Pancreas (tissue), 10 donors: ENCODE measurements around the gene SMOC2. TPM values are rescaled to one million over a fixed set of nuclear protein-coding genes. Genes with fewer than 3 reads are reported as not detected.

ENCODE experiments used
- ATAC-seq, 4 donors: fragments of 200-7000 bp; cut with Tn5 transposase; one replicate each; pipeline versions ENCODE4 v1.8.0 to v1.9.1; 2020; ENCODE audit warnings: mild to moderate bottlenecking in 4 of 4, moderate library complexity in 4 of 4
- DNase-seq, 6 donors: peaks; one replicate each; pipeline ENCODE4 v3.0.0-alpha.2; 2020
- FAIRE-seq: peaks from 2 replicates; lab custom pipeline; 2012; peaks lifted over from hg19 to GRCh38; lab: Jason Lieb, UNC
- H3K27ac ChIP-seq, 4 donors: fragments of 200-600 bp; sonication (generic); 1 replicate in 3 of 4; 2 replicates in 1 of 4; pipeline versions ENCODE4 v1.5.0 to v1.8.0; 2020
- H3K27me3 ChIP-seq, 4 donors: fragments of 200-600 bp; one replicate each; pipeline ENCODE4 v1.8.0; 2021
- H3K36me3 ChIP-seq, 3 donors: fragments of 200-600 bp; sonication (generic) in 1 of 3; one replicate each; pipeline versions ENCODE4 v1.5.0 to v1.8.0; 2020 to 2021
- H3K4me1 ChIP-seq, 3 donors: fragments of 200-600 bp; one replicate each; pipeline ENCODE4 v1.8.0; 2021
- H3K4me3 ChIP-seq, 4 donors: fragments of 200-600 bp; sonication (generic) in 2 of 4; one replicate each; pipeline versions ENCODE4 v1.5.0 to v1.8.0; 2020 to 2021
- H3K9me3 ChIP-seq, 4 donors: fragments of 200-600 bp; one replicate each; pipeline ENCODE4 v1.8.0; 2021
- CTCF ChIP-seq, 4 donors: fragments of 200-600 bp; sonication (generic) in 3 of 4; IDR thresholded peaks; one replicate each; pipeline versions ENCODE4 v1.5.0 to v1.8.0; 2021; ENCODE audit warnings: antibody characterized with exemption in 4 of 4
- WGBS, 2 donors: extraction: QIAGEN DNeasy Blood & Tissue Kit; methylation state at CpG; one replicate each; pipeline ENCODE4 v1.1.7; 2013; 5-methylcytosine and 5-hydroxymethylcytosine counted together
- intact Hi-C, 3 donors: fragments of 100-400 bp; cut with DNase I; formaldehyde crosslinking; loops; one replicate each; pipeline versions ENCODE4 v1.11.1 to v1.14.2; 2022
- polyA plus RNA-seq, 2 donors: library from polyadenylated mRNA; stranded (reverse); fragments of 200-250 nt; gene quantifications; one replicate each; pipeline ENCODE4 v1.2.3, GENCODE V29; 2013
- total RNA-seq, 6 donors: library from RNA; stranded (reverse); fragmentation: NEBNext Ultra II Directional in 4 of 6; extraction: Animal tissue kit (Norgen Biotek cat#: 25700) in 4 of 6; gene quantifications; one replicate each; pipeline versions ENCODE4 v1.2.1 to v1.2.4, GENCODE V29; 2021 to 2023
- donor health status: healthy with polysubstance abuse.
- donor health status: DM: no; HTN: no; CAD: no; lungs with moderate emphysema.
- donor health status: DM: no; HTN: no; CAD: no.
- donor health status: control.
- donor health status: control.
- donor health status: Bipolar disorder and iron deficiency.
- donor health status: DM: yes; HTN: yes; CAD: no.
- donor health status: DM: no; HTN: no; CAD: no.
- donor health status: DM: no; HTN: no; CAD: no.
- donor health status: DM: yes; HTN: yes; CAD: no.

SMOC2 gene
- total and polyA plus RNA-seq, 8 donors = 2.5 to 18.4 (median 6.5) TPM

- intact Hi-C loops = no loop called here
- Histone ChIP-seq H3K27me3 (no peaks in the 10 kb centered on the region), H3K9me3 (no peaks in the 10 kb centered on the region), H3K4me3 (no peak overlapping the region), H3K36me3 (no peaks in the 10 kb centered on the region), H3K4me1 (no peaks in the 10 kb centered on the region), H3K27ac (no peak overlapping the region)
- no peak for ATAC-seq
- no peak for DNase-seq
- no peak for TF ChIP-seq CTCF (IDR thresholded peaks at IDR 0.05)
- peak; percentile 13 for FAIRE-seq
- WGBS, 2 donors = 62 to 71% methylated on average over 10 of the region's 10 CpGs
Observed at GRCh38 chr6:168671863-168672546, 231.0 kb downstream of the SMOC2 start.

GRCh38 chr6:168674595-168674994 lies 233.6 kb downstream of the SMOC2 start:
- 72 to 81% methylated on average over 7 of the region's 7 CpGs for WGBS, 2 donors
- no peak for FAIRE-seq
- Histone ChIP-seq H3K9me3 (no peaks in the 10 kb centered on the region), H3K27ac (no peak overlapping the region), H3K4me3 (no peak overlapping the region), H3K36me3 (no peaks in the 10 kb centered on the region), H3K27me3 (no peaks in the 10 kb centered on the region), H3K4me1 (no peaks in the 10 kb centered on the region)
- intact Hi-C loops = no loop called here
- TF ChIP-seq CTCF (IDR thresholded peaks at IDR 0.05) = no peak
- no peak for DNase-seq
- no peak for ATAC-seq

GRCh38 chr6:168675375-168675774 lies 234.4 kb downstream of the SMOC2 start:
- DNase-seq (no peak), FAIRE-seq (no peak), ATAC-seq (no peak)
- H3K4me3 ChIP-seq = no peak overlapping the region
- H3K4me1 ChIP-seq = no peaks in the 10 kb centered on the region
- H3K27ac ChIP-seq = no peak overlapping the region
- intact Hi-C loops = no loop called here
- H3K27me3 ChIP-seq = no peaks in the 10 kb centered on the region
- no peak for TF ChIP-seq CTCF (IDR thresholded peaks at IDR 0.05)
- H3K36me3 ChIP-seq = no peaks in the 10 kb centered on the region
- WGBS, 2 donors = 60 to 68% methylated on average over 11 of the region's 11 CpGs
- no peaks in the 10 kb centered on the region for H3K9me3 ChIP-seq

GRCh38 chr6:168675933-168676551 lies 235.1 kb downstream of the SMOC2 start:
- ATAC-seq = no peak
- no peaks in the 10 kb centered on the region for H3K9me3 ChIP-seq
- FAIRE-seq = no peak
- H3K27ac ChIP-seq = no peak overlapping the region
- no peak for TF ChIP-seq CTCF (IDR thresholded peaks at IDR 0.05)
- DNase-seq = no peak
- 83 to 91% methylated on average over 11 of the region's 11 CpGs for WGBS, 2 donors
- no peak overlapping the region for H3K4me3 ChIP-seq
- H3K4me1 ChIP-seq = no peaks in the 10 kb centered on the region
- H3K27me3 ChIP-seq = no peaks in the 10 kb centered on the region
- intact Hi-C loops = no loop called here
- no peaks in the 10 kb centered on the region for H3K36me3 ChIP-seq
